ENCODE data around the gene HCK.

DNA sequence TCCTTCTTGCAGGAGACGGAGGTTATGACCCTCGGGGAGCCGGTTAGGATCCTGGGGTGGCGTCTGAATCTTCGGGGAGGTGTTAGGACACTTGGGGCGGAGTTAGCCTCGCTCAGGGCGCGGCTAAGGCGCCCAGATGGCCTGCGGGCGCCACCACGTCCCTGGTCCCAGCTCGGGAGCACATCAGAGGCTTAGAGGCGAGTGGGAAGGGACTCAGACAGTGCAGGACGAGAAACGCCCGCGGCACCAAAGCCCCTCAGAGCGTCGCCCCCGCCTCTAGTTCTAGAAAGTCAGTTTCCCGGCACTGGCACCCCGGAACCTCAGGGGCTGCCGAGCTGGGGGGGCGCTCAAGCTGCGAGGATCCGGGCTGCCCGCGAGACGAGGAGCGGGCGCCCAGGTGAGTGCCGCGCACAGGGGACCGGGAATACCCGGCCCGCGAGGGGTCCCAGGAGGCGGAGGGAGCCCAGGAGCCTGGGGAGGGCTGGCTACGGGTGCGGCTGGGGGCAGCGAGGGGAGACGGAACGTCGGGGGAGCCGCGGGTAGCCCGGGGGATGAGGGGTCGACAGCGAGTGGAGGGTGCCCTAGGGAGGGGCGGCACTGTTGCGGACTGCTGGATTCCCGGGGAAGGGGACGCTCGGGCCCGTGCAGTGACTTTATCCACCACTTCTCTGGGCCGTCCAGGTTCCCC lies at the start of gene HCK:
- TF ChIP-seq POLR2A (IDR thresholded peaks at IDR 0.05) = peak in 2 of 3 donors; percentile 19 to 43
- TF ChIP-seq, protein P1, sequence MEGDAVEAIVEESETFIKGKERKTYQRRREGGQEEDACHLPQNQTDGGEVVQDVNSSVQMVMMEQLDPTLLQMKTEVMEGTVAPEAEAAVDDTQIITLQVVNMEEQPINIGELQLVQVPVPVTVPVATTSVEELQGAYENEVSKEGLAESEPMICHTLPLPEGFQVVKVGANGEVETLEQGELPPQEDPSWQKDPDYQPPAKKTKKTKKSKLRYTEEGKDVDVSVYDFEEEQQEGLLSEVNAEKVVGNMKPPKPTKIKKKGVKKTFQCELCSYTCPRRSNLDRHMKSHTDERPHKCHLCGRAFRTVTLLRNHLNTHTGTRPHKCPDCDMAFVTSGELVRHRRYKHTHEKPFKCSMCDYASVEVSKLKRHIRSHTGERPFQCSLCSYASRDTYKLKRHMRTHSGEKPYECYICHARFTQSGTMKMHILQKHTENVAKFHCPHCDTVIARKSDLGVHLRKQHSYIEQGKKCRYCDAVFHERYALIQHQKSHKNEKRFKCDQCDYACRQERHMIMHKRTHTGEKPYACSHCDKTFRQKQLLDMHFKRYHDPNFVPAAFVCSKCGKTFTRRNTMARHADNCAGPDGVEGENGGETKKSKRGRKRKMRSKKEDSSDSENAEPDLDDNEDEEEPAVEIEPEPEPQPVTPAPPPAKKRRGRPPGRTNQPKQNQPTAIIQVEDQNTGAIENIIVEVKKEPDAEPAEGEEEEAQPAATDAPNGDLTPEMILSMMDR (IDR thresholded peaks at IDR 0.05) = no peak

All from body of pancreas (tissue), 4 donors.